ENCODE results near the gene TRAF3IP1.
"Not testable (repeated sequence)": the region's sequence is repeated elsewhere in the genome, so short reads cannot be mapped to it uniquely, and the experiment has no call there.

The TRAF3IP1 gene

DNA sequence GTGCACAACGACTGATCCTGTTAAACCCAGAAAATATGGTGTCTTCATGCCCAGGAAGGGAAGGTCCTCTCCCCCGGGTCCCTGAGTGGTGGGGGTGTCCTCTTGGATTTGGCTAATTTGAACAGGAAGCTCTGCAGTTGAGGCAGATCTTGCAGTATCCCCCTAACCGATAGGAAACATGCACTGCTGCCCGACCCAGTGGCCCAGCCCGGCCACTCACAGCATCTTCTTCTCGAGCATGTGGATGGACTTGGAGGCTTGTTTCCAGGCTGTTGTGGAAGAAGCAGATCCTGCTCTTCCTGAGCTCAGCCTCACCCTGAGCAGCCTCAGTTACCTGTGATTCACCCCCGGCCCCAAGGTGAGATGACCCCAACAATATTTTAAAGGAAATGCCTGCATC lies 60.0 kb downstream of the TRAF3IP1 start:
- DNase-seq (ENCODE audit: low read depth in 2 of 2): no peak

DNA sequence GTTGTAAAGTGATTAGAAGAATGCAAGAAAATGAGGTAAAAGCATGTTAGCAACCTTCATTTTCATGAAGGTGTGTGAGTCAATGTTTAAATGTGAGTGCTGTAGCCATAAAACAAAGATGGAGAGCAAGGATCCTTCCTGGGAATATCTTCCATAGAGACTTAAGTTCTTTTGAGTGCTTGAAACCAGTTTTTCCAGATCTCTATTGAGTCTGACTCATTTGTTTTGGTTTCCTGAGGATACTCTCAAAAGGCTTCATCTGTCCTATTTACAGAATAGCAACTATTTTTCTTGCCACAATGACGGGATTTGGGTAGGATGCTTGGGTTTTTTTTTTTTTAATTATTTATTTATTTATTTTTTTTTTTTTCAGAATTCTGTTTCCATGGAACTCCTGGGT lies 60.5 kb downstream of the TRAF3IP1 start:
- no peak for DNase-seq (ENCODE audit: low read depth in 2 of 2)

DNA sequence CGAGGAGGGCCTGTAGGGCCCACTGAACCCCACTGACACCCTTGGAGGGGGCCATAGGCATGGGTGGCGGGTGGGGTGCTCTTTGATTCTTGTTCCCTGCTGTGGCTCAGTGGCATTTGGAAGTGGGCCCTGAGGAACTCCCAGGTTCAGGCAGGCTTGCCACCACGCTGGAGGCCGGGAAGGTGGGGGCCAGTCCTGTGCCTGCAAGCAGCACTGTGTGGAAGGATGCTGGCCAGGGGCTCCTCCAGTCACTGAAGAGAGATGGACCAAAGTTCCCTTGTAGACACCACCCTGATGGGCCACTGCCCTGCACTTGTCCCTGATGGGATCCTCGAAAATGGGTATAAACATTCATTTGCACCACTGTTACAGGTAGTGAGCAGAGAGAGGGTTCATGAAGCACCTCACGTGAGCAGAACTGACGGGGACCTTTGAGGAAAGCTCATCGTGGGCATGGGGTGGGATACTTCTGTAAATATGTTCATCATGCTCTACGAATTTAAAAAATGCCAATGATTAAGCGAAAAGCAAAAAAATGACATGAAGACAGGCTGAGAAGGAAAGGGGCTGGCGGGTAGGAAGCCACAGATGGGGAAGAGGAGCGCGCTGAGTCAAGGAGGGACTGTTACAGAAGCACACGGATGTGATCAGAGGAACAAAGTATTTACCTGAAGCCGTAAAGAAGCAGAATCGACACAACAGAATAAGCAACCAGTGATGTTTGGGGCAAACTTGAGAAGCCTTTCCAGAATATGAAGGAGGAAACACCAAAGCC lies 61.2 kb downstream of the TRAF3IP1 start:
- no peak for DNase-seq (ENCODE audit: low read depth in 2 of 2)

DNA sequence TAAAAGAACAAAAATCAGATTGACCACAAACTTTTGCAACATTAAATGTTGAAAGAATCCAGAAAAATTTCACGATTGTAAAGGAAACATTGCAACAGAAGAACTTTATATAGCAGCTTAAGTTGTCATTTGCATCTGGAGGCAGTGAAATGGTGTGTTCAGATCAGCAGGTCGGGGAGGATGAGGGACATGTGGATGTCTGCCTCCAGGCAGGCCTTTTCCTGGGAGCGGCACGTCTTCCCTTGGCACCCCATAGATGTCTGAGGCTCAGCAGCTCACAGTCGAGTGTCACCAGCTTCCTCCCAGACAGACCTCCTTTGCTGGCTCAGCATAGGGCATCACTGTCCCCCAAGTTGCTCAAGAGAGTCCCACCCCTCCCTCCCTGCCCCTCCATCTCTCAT lies 62.1 kb downstream of the TRAF3IP1 start:
- no peak for DNase-seq (ENCODE audit: low read depth in 2 of 2)

DNA sequence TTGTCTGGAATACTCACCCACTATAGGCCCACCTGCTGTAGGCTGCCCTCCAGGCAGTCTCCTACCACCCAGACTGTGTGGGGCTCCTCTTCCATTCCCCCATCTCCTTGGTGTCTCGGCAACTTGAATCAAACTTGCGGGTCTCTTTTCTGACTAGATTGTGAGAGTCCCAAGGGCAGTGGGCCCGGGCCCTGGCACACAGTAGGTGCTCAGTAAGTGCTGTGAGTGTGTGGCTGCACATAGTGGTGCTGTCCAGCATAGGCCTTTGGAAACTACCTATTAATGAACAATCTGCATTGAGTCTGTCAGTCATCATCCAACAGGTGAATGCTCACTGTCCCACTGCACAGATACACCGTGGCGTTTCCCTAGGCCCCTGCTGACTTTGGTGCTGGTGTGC lies 62.8 kb downstream of the TRAF3IP1 start:
- DNase-seq (ENCODE audit: low read depth in 2 of 2): no peak

DNA sequence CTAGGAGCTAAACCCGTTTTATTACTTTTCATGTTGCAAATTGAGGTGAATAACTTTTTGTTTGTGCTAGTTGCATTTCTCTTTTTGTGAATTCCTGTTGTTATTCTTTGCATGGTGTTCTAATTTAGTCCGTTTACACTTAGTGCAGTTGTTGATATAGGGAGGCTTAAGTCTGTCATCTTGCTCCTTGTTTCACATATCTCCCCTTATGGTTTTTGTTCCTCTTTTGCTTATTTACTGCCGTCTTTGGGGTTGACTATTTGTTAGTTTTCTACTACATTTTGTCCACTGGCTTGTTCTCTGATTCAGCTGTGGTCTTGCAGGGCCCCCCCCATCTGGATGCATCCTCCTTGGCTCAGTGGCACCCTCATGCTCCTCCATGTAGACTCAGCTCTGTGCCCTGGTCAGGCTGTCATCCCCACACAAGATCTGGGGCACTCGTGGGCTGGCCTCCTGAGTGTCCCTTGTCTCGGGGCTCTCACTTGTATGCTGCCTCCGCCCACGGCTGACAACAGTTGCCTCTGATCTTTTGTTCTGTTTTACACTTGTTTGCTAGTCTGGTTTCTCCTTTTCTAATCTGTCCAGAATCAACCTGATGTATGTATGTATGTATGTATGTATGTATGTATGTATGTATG lies 63.5 kb downstream of the TRAF3IP1 start:
- no peak for DNase-seq (ENCODE audit: low read depth in 2 of 2)

DNA sequence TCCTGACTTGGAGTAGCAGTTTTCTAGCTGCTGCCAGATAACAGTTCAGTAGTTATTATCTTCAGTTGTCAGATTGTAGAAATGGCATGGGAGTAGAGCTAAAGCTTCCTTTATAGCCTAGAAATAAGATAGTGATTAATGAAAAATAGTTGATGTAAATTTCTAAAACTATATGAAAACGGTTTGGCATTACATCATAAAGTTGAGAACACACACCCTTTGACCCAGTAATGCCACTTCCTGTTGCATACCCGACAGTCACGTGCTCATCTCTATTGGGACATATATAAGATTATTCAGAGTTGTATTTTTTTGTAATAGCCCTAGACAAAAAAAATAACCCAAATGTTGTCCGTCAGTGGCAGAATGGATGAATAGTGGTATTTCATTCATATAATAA lies 67.0 kb downstream of the TRAF3IP1 start:
- DNase-seq (ENCODE audit: low read depth in 2 of 2): no peak

DNA sequence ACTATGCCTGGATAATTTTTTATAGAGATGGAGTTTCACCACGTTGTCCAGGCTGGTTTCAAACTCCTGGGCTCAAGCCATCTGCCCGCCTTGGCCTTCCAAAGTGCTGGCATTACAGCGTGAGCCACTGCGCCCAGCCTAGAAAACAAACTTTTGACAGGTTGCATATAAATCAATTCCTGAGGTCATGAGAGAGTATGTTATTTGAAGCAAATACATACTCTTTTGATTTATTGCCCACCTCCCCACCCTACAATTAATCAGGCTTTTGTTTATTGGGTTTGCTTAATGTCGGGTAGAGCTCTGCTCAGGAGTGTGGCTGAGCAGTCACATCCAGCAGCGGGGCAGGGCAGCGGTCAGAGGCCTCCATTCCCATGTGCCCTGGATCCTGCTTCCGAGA lies 68.5 kb downstream of the TRAF3IP1 start:
- DNase-seq (ENCODE audit: low read depth in 2 of 2): no peak

DNA sequence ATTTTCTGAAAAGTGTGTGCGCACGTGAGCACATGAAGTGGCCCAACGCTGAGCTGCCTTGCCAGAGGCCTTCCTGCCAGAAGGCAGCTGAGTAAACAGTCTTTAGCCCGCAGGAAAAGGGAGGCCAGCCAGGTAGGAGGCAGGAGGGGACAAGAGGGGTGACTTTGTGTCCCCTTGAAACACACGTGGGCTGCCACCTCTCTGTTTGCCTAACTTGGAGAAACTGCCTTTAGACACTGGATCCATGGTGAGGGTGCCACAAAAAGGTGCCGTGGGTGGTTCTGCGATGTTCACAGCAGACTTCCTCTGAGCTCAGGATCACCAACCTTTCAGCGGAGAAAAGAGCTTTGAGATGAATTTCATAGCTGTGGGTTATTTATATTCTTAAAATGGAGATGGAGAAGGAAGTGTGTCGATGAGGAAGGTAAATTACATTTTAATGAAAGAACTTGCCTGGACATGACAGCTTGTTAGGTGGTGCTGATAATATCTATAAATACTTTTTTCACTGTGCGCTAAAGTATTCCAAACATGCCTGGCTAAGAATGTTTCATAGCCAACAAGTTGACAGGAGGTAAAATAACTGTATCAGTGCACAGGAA lies 69.8 kb downstream of the TRAF3IP1 start:
- no peak for DNase-seq (ENCODE audit: low read depth in 2 of 2)

DNA sequence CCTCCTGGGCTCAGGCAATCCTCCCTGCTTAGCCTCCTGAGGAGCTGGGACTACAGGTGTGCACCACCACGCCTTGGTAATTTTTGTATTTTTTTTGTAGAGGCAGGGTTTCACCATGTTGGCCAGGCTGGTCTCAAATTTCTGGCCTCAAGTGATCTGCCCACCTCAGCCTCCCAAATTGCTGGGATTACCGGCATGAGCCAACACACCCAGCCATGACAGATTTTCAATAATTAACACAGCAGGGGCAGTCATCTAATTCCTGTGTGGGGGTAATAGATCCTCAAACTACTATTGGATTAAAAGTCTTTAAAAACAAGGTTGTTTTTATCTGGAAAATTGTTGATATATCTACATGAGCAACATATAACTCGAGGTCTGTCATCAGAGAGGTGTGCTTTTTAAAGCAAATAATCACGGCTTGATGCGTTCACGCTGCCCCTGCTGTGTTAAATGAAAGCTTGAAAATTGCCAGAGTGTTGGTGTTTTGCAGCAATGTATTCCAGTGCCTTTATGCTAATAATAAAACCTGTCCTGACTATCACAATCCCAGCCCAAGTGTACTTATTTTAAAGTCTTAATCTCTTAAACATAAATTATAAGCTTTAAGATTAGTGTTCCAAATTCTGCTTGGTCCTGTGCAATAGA lies 70.8 kb downstream of the TRAF3IP1 start:
- DNase-seq (ENCODE audit: low read depth in 2 of 2): no peak

DNA sequence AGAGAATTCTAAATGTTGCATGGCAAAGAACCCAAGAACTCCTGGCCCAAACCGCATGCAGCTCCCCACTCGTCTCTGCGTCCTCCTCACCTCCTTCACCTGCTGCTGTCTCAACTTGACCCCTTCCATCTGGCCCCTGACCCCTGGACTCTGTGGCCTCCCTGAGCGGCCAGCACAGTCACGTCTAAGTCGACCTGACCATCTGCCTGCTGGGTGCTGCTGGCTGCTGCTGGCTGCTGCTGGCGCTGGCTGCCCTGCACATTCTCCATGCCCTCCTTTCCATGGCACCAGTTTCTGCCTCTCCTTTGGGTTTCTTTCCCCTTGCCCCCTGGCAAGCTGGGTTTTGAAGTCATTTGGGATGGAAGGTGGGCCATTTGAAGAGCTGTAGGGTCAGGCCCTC lies 76.3 kb downstream of the TRAF3IP1 start:
- DNase-seq (ENCODE audit: low read depth in 2 of 2): no peak

DNA sequence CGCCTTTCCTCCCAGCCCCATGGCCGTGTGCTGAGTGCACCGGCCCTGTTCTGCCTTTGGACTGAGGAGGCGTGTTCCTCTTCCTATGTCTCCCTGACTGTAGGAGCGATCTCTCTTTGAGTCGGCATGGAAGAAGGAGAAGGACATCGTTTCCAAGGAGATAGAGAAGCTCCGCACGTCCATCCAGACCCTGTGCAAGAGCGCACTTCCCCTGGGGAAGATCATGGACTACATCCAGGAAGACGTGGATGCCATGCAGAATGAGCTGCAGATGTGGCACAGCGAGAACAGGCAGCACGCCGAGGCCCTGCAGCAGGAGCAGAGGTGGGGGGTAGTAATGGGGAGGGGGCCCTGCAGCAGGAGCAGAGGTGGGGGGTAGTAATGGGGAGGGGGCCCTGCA lies 77.0 kb downstream of the TRAF3IP1 start:
- DNase-seq (ENCODE audit: low read depth in 2 of 2): no peak

DNA sequence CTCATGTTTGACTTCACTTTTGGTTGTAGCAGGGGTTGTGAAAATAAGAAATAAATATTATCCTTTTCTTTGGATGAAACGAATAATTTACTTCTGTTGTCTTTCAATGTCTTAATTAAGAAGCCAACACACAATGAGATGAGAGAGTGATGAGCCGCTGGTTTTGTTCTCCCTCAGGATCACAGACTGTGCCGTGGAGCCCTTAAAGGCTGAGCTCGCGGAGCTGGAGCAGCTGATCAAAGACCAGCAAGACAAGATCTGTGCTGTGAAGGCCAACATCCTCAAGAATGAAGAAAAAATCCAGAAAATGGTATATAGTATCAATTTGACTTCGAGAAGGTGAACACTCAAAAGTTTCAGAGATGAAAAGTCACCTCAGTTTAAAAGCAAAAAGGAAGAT lies 78.3 kb downstream of the TRAF3IP1 start:
- DNase-seq (ENCODE audit: low read depth in 2 of 2): no peak

DNA sequence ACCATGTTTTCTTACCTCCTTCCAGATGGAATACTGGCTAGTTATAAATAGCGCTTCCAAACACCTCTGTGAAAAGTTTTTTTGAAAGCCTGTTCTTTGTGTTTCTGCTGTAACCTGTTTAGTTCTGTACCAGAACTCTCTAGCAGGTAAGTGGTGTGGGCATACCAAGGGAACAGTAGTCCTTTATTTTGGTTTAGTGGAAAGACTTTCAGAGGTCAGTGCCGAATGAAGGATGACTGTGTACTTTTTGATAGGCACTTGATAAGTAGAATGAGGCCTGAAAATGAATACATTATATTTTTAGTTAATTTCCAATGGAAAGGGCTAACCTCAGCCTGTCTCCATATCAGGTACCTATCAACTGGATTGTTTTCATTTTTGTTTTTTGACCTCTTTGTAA lies 78.8 kb downstream of the TRAF3IP1 start:
- DNase-seq (ENCODE audit: low read depth in 2 of 2): no peak

DNA sequence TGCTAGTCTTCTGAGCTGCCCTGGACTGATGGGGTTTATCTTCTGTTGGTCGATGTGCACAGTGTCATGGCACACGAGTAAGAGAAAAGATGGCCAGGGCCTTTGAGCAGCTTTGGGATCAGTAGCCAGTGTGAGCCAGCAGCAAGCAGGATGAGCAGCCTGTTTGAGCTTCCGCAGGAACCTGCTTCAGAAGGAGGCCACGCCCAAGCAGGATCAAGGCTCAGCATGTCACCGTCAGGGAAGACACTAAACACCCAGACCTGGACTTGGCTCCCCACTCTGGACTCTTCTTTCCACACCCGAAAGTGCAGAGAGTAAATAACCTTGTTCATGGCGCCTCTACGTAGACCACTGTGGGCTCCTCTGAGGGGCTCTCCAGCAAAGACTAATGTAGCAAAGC lies 81.2 kb downstream of the TRAF3IP1 start:
- DNase-seq (ENCODE audit: low read depth in 2 of 2): no peak

DNA sequence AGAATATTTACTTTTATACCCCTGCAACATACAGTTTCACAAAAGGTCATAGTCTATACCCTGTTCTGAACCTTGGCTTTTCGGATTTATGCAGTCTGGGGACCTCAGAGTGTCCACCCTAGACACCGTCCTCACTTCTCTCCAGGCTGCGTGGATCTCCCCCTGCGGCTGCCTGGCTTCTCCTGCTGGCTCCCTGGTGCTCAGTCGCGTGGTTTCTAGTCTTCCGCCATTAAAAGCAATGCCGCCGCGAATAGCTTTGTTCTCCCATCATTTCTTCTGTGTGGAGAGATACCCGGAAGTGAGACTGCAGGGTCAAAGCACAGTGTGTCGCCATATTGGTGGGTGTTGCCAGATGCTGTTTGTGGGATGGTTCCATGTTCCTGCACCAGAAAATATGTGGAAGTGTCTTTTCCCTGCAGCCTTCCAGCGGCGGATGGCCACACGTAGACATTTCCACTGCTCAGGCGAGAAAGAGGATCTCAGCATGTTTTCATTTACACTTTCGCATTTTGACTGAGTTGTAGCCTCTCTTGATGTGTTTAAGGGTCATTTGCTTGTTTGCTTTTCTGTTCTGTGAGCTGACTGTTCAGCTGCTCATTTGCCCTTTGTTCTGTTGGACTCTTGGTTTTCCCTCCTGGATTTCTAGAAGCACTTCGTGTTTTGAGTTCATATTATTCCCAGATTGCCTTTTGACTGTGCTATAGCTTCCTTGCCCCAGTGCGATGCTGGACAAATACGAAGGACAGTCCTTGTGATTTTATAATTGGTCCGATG lies 83.5 kb downstream of the TRAF3IP1 start:
- no peak for DNase-seq (ENCODE audit: low read depth in 2 of 2)

DNA sequence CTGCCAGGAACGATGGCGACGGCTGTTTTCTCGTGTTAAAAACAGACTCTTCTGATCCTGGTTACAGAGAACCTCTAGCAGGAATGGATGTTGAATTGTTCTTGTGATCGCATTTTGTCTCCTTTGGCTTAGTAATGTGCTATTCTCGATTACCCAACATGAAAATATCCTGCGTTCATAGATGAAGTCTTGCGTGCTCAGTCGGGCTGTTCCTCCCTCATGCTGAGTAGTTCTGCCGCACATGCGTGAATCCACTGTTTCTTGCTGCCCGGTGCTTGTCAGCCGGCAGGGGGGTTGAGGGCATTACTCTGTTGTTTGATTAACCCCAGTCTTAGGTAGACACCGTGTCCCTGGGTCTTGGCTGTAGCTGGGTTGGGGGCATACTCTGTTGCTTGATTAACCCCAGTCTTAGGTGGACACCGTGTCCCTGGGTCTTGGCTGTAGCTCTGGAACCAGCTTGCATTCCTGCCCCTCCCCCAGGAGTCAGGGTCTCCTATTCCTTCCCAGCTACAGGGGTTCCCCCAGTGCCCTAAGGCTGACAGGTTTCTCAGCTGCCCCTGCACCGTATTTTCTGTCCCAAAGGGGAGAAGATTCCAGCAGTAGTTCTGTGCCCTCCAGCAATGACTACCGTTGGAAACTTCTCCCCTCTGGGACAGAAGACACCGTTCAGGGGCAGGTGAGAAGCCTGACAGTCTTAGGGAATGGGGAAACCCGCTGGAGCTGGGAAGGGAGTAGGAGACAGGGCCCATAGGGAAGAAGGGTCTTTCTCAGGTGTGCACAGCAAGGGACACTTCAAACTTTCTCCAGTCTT lies 84.3 kb downstream of the TRAF3IP1 start:
- DNase-seq (ENCODE audit: low read depth in 2 of 2): no peak

DNA sequence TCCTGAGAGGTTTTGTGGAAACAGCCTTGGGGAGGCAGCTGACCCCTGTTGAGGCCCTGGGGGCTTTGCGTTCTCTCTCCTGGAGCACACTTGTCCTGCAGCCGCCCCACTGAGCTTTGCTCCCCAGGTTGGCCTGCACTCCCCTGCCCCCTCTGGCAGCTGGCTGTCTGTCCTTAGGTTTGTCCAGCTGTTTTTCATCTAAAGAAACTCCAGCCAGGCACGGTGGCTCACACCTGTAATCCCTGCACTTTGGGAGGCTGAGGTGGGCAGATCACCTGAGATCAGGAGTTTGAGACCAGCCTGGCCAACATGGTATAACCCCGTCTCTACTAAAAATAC lies 84.9 kb downstream of the TRAF3IP1 start:
- DNase-seq (ENCODE audit: low read depth in 2 of 2): not testable (repeated sequence)

DNA sequence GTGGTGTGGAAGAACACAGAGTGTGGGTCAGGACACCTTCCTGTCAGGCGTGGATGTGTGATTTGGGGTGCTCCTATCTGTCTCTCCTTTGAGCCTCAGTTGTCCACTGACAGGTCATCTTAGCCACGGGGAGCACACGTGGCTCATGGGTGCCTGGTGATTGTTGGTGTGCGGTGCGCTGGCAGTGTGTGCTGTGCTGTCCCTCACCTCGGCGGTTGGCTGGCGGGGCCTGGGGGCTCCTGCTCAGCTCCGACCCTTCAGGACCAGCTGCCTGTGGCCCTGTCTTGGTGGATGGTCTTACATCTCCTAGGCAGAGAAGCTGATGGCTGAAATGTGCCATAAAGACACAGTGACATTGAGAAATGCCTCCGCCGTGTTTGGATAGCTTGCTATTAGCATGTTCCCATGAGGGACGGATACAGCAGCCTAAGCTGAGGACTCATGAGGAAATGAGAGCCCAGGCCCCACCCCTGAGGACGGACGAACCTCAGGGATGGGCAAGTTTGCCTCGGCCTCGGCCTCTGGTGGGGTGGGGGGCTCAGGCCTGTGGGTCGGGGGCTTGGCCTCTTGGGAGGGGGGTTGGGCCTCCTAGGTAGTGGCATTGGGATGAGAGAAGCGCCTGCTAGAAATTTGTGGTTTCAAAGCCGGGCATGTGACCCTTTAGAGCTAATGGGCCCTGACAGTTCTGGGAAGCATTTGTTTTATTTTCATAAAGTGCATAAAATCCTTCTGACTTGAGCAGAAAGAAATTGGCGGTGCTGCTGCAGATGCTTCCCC lies 86.1 kb downstream of the TRAF3IP1 start:
- DNase-seq (ENCODE audit: low read depth in 2 of 2): no peak

DNA sequence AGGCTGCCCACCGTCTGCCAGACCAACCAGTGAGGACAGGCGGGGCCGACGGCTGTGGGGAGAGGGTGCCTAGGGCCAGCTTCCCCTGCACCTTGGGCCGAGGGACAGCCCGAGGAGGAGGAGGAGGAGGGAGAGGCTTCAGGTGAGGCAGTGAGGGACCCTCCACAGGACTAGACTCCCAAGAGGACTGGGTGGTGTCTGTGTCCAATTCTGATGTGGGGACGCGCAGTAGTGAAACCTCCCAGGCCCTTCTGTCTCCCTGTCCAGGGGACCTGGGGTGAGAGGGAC lies 86.6 kb downstream of the TRAF3IP1 start:
- no peak for DNase-seq (ENCODE audit: low read depth in 2 of 2)

DNA sequence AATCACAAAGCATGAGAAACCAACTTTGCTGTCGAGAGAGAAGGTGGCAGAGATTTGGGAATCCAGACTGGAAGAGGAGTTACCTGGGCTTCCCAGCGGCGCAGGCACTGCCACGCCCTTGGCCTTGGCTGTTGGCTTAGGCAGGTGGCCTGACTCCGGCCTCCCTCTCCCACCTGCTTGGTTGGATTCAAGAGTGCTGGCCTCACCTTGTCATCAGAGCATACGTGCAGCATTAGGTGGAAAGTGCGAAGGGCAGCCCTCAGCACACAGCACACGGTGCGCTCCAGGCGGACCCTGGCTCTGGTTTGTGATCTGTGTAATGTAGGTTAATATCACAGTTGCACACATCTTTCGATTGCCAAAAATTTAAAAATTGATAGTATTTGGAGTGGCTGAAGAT lies 87.2 kb downstream of the TRAF3IP1 start:
- DNase-seq (ENCODE audit: low read depth in 2 of 2): no peak
